Iris pigment epithelial cell (primary cell): ENCODE data around the gene EN1.

Experiments
- DNase-seq: peaks from one replicate; pipeline ENCODE4 v3.0.0-alpha.2; 2011; ENCODE audit warnings: low read depth

The EN1 gene

DNA sequence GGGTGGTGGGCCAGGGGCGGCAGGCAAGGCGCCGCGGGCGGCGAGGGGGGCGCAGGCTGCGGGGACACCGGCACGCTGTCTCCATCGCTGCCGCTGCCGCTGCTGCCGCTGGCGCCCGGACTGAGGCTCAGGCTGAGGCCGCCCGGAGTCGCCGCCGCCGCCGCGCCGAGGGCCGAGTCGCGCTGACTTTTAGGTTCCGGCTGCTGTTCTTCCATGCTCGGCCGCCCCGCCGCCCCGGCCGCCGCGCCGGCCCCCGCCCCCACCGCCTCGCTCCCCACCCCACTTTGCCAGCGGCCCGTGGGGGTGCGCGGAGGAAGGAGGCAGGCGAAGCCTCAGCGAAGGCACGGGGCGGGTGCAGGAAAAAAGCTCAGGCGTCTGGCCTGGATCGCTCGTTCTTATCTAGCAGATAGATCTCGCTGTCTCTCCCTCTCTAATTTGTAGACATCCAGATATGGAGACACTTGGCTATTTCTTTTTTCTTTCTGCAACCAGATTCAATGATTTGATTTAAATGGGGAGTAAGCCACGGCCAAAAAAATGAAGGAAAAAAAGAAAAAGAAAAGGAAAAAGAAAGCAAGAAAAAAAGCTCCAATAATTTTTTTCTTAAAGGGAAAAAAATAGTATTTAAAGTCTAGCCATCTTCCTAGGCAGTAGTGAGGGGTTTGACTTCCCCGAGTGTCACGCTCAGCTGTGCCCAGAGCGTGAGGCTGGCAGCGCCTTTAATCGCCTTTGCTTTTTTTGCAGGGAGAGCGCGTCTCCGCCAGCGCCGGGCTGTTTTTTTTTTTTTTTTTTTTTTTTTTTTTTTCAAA, at the start of gene EN1:
Gene EN1, minus strand, starts transcription at position 696 of the 809 bp plus-strand sequence. Its CDS starts 481 bp downstream, at position 215.
- DNase-seq = no peak

DNA sequence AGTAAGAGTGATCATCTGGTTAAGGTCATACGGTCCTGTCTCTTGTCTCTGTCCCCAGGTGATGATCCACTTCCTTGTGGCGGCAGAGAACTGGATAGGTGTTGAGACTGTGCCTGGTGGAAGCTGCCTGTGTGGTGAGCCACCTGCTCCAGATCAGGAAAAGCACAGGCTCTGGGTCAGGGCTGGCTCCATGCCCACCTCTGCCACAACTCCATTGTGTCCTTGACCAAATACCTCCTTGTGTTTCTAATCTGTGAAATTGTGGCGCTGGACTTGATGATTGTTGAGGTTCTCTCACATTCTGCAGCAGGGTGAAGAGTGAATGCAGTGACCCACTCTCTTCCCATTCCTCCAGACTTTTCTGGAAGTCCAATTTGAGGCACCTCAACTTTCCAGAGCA, 45.7 kb upstream of the EN1 start:
- DNase-seq = no peak

DNA sequence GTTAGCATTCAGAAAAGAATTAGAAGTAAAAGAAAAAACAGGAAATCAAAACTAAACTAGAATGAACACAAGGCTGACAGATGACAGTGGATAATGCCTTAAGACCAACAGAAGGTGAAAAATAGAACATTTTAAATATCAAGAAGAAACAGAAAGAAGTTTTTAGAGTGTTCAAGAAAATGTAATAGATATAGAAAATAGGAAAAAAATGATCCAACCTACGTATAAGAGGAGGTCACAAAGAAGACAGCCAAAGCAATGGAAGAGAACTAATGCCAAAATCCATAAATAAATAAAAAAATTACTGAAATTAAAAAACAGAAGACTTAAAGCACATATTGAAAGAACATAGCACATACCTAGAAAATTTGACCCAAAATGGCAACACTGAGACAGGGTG, 42.5 kb upstream of the EN1 start:
- no peak for DNase-seq

DNA sequence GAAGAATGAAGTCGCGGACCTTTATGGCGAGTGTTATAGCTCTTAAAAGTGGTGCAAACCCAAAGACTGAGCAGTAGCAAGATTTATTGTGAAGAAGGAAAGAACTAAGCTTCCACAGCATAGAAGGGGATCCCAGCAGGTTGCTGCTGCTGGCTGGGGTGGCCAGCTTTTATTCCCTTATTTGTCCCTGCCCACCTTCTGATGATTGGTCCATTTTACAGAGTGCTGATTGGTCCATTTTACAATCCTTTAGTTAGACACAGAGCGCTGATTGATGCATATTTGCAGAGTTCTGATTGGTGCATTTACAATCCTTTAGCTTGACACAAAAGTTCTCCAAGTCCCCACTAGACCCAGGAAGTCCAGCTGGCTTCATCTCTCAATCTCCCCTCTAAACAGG, 36.3 kb upstream of the EN1 start:
- no peak for DNase-seq

DNA sequence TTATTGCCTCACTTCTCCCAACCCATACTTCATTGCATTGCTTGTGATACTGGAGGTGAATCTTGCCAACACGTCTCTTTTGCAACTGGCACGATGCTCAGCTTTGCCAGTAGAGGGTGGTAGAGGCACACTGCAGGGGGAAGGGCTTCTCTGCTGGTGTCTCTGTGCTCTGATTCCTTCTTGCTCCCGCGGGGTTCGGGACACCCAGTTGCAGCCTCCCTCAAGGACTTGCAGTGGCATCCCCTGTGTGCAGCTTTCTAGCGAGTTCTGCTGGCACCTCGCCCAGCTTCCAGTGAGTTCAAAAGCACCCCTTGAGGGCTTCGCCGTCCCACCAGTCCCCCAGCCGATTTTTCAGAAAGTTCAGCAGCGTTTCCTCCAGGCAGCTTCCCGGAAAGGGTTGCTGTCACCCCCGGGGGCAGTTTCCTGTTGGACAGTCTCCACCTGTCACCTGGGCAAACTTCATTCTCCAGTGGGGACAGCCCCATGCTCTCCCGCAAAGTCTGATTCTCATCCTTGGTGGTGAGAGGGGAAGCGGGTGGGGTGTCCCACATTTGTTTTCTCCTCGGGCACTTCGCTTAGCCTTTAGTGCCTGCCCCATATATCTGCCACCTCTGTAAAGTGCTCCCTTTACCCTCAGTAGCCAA, 35.4 kb upstream of the EN1 start:
- peak; percentile 56 for DNase-seq

DNA sequence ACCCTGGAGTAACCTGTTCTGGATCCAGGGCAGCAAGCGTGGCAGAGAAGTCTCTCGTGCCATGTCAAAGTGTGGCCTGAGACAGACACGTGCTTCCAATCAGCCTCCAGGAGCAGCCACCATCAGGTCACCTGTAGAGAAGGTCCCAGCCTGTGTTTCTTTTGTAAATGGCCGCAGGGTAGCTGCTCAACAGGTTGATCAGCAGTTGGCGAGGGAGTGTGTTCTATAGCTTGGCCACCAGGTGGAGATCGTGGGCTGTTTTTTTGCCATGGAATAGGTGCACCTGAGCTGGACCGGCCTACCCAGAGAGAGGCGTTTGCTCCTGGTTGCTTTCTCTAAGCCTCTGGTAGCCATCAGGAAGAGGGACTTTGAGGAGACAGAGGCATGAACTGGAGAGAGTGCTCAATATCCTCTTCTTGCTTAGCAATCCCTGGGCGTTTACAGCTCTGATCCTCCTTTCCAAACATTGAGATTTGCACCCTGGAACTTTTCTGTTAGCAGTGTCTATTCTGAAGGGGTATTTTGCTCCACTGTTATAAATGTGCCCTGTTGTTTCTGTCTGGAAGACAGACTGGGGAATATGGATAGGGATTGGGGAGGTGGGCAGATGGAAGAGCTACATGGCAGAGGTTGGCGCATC, 34.2 kb upstream of the EN1 start:
- DNase-seq = peak; percentile 42

DNA sequence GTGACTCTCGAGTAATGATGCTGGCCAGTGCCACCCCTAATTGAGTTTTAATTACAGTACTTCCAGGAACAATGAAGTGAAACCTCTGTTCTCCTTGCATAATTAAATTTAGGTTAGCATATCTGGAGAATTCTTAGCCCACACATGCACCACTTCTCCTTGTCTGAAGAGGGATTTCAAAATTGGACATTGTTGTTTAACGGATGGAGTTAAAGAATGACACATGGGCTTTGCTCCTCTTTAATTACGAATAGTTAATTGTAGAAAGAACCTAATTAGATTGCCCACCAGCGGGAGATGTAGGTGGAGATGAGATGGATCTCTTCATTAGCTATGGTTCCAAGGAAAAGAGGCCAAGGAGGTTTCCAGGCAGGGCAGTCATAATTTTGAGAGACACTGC, 33.1 kb upstream of the EN1 start:
- no peak for DNase-seq

DNA sequence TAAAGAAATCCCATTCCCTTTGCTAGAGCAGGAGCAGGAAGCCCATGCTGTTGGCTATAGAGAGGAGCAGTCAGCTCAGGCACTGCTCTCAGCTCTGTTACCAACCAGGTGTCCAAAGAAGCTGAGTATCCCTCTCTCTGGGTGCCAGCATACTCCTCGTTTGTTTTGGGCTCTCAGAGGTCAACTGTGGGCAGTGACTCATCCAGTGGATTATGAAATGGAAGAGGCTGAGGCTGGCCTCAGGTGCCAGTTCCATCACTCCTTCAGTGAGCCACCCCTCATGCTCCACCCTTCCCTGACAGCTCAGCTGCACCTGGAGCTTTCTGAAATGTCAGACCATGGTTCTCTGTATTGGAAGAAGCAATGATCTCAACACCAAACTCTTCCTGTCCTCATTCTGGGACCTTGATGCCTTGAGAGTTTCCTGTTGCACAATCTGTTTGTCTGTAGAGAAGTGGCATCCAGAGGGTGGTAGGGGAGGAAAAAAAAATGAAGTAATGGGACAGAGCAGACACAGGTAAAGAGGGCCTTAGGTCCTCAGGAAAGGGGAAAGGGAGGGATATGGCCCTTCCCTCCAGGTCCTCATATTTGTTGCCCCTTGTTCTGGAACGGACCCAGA, 31.2 kb upstream of the EN1 start:
- DNase-seq = no peak

DNA sequence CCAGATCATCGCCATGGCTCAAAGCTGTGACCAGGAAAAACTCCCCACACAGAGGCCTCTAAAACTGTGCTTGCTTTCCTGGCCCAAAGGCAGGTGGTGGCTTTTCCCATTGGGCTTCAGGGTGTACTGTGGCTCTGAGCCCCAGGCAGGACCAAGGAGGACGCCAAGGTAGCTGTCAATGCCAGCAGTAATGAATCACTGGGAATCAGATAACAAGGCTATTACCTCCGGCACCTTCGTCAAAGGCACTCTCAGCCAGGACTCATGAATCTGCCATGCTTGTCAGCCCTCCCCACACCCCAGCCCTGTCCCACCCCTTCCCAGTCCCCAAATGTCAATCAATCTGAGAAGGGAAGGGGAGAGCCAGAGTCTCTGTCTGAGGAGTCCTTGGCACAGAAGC, 27.9 kb upstream of the EN1 start:
- DNase-seq = no peak

DNA sequence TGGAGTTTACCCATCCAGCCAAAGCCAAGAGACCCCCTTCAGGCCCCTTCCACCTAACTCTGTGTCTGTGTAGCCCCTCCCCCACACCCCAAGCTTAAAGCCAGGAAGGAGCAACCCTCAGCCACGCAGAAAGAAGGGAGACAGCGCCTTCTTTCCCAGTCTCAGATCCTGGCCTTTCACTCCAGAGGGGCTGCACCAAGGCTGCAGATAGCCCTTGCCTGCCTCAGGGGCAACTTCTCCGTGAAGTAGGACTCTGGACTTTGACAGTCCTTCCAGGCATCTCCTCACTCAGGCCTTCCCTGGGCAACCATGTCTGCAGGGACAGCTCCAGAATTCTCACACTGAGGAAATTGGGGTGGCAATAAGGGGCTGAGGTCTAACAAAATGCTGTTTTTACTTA, 26.9 kb upstream of the EN1 start:
- no peak for DNase-seq

DNA sequence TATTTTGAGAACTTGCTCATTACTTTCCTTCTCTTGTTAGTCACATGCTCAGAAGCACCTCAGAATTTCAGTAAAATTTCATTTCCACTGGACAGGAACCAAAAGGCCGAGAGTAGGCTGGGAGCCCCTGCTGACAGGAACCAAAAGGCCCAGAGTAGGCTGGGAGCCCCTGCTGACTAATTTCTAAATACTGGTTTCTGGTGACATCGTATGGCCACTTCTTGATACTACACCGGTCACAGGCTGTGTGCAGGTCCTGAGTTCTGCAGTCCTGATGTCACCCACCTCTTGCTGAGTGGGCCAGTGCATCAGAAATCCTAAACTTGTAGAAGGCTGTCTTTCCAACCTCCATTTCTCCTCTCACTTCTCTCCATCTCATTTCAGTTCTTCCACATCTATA, 17.7 kb upstream of the EN1 start:
- peak; percentile 55 for DNase-seq

DNA sequence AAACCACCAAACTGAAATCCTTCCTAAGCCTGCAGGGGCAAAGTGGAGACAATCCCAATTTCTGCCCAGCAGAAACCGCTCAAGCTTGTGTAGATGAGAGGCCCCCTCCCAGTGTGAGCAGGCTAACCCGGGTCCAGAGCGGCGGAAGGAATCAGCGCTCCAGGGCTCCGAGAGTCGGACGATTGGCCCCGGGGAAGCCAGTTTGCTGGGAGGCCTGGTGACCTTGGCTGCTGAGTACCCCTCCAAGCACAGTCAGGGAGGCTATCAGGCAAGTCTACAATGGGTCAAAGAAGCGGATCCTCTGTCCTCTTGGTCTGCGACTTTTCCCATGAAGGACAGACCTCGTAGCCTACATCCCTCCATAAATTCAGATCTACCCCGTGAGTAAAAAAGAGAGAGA, 16.8 kb upstream of the EN1 start:
- no peak for DNase-seq

DNA sequence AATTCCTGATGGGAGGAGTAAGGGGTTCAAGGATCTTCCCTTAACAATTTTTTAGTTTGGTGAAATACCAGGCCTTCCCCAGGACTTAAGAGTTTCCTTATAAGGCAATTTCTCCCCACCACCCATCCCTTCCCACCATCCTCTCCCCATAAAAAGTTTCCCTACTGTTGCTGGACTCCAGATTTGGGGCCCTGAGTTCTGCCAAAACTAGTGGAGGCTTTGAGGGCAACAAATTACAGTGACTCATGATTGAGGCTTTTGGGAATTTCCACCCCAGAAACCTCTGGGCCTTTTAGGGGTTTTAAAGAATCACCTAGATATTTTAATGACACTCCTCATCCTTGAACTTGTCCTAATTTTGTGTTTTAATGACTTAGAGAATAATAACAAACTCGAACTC, 14.3 kb upstream of the EN1 start:
- DNase-seq = no peak

DNA sequence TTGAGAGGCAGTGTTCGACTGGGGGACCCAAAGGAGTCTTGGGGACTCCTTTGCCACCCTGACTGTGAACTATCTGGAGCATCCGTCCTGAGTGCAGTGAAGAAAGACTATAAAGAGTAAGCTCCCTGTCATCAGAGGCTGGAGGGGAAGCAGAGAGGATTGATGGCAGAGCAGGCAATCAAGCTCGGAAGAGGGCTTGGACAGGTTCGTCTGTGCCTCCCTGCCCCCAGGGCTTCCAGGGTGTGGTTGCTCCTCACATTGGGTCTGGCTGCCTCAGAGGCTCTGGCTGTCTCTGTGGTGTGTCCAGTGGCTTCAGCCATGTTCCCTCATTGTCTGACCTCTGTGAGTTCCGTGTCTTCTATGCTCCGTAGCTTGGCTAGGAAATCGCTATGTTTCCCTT, 13.8 kb upstream of the EN1 start:
- DNase-seq = no peak

DNA sequence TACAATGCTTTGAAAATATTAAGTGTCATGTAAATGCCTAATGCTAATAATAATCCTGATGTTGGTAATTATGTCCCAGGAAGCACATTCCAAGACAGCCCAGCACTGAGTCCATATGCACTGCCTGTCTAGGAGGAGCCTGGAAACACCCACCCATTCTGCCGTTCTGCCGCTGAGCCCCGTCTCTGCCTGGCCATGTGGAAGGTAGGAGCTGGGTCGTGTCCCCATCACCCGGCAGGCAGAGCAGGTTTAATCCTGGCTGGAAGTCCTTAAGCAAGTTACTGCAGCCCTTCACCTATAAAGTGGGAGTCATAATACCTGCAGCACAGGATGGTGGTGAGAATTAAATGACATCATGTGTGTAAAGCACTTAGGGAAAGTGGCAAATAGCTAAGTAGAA, 13.1 kb upstream of the EN1 start:
- no peak for DNase-seq

DNA sequence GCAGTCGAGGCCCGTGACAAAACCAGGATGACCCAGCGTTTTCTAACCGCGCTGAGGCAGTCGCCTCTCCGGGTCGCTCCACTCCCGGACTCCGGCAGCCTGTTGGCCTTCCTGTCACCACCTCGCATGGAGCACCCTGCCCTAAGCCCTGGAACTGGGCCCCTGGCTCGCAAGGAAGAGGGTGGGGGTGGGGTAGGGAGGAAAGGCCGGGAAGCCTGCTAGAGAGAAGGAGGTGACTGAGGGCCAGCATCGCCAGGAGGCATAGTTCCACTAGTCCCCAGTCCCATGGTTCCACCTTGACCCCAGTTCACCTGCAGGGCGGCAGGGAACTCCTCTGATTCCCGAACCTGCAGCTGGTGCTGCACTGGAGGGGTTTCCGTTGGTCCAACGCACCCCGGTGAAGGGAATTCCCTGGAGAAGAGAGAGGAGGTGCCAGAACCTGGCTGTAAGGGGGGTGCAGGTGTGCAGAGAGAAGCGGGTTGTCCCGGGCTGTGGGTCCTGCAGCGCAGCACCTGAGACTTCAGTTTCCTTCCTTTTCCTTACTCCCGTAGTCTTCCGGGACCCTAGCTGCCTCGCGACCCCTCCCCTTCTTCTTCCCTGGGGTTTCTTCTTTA, 11.8 kb upstream of the EN1 start:
- DNase-seq = no peak

DNA sequence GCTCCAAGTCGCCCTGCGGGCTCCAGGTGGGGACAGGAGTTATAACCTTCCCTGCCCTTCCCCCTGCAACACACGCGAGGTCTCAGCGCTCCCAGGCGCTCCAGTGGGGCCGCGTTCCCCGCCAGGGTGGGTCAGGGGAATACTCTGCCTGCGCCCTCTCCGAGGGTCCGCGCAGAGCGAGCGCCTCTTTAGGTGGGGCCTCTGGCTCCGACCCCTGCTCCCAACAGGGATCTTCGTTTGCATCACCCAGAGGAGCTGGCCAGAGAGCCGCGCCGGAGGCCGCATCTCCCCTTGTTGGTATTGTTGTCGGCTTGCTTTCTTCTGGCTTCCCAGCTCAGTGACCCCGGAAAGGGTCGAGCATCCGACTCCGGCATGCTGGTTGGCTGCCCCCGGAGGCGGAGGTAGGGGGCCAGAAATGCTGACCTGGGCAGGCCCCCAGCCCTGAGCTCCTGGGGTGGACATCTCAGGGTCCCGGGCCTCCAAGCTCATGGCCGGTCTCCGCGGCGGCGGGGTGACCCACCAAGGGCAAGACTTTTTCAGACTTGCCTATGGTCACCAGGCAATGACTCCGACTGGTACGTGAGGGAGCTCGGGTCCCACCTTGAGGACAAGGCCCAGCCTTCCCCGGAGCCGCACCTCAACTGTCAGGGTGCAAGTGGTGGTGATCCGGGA, 11.2 kb upstream of the EN1 start:
- DNase-seq = no peak

DNA sequence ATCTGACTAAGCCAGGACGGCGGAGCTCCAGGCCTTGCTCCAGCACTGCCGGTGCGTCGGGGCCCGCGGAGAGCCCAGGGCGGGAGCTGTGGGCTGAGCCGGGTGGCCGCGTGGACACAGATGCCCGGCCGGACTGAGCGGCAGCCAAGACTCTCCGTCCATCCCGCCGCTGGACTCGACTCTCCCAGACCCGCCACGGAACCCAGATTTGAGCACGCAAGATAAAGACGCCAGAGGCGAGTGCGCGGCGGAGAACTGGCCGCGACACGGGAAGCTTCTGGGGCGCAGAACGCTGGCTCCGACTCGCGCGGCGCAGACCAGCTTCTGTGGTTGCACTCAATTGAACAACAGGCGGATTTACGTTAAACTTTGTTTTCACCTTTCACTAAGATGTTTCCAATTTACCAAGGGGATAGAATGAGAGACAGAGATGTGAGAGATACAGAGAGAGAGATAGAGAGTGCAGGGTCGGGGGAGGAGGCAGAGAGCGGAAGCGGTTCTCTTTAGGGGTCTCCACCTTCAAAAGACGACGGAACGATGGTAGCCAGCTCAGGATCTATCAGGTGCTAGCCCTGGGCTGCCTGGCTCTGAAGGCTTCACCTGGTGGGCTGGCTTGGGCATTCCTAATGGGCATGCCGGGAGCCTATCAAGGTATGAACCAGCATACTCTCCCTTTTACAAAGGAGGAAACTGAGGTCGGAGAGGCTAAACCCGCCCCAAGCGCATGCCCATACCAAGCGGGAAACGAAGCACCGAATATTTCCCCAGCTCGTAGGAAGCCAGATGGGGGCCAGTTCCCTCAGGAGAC, 10.4 kb upstream of the EN1 start:
- no peak for DNase-seq

DNA sequence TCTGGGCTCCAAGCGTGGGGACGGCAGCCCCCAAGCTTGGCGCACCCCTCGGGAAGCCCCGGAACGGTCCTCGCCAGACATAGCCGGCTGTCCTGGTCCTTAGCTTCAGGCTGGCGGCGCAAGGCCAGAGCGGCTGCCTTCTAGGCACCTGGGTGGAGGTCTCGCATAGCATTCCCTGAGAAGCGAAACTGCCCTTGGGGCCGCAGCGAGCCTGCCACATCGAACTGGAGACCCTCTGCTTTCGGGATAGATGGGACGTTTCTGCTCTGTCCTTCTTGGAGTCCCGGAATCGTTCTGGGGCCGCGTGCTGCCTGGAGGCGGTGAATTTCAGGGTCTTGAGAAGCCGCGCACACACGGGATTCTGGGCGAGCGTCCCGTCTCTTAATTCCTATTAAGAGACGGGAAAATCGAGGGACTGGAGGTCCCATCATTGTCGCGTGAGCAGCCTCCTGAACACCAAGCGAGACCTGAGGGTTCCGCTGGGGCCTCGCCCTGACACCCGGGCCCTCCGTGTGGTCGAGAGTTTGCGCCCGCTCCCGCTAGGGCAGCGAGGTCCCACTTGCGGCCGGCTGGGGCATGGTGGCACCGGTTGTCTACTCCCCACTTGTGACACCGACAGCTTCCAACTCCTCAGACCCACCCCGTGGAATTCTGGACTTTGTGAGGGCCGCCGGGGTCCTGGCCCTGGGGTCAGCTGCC, 9.7 kb upstream of the EN1 start:
- DNase-seq = no peak

DNA sequence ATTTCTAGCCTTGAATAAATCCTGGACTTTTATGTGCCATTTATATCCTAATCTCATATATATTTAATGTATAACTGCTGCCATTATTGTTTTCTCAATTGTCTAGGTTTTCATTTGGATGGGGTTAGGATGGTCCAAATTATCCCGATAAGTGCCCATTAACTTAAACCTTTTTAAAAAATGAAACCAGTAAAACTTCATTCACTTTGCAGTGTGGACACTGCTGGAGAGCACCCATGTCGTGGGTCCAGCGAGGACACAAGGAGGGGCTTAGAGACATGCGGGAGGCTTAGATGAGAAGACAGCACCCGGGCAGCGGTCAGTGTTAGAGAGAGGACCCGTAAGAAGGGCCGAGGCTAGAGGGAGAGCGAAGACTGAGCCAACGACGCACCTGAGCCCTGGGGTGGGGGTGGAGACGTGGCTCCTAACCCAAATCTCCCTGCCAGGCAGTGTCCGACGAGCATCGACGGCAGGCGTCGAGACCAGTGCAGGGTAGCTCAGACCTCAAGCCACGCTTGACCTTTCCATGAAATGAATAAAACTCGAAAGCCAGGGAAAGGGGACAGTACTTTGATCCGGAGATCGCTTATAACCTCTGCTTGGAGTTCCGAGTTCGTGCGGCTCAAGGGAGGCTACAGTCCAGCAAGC, 9.0 kb upstream of the EN1 start:
- DNase-seq = no peak
